Thoracic aorta (tissue), 2 donors: ENCODE results near the gene MYOD1. TPM values are rescaled to one million over a fixed set of nuclear protein-coding genes. Genes with fewer than 3 reads are reported as not detected.

Experiments
- ATAC-seq: fragments of 150-250 bp; one replicate; pipeline ENCODE4 v1.8.0; 2017; ENCODE audit warnings: low read depth; ENCODE audit not compliant: insufficient number of reproducible peaks, low FRiP score
- DNase-seq: peaks from one replicate; pipeline ENCODE4 v3.0.0-alpha.2; 2020; ENCODE audit warnings: low spot score
- H3K27ac ChIP-seq, 2 donors: fragments of 200-600 bp; sonication (generic); 1 replicate in 1 of 2; 2 replicates in 1 of 2; pipeline ENCODE4 v1.5.1; 2016; ENCODE audit warnings: mild to moderate bottlenecking in 2 of 2, moderate library complexity in 2 of 2
- H3K27me3 ChIP-seq: fragments of 200-600 bp; sonication (generic); replicated peaks from 2 replicates; pipeline ENCODE4 v1.6.0; 2016; ENCODE audit warnings: mild to moderate bottlenecking; ENCODE audit not compliant: insufficient read depth
- H3K36me3 ChIP-seq: fragments of 200-600 bp; sonication (generic); one replicate; pipeline ENCODE4 v1.5.1; 2016
- H3K4me1 ChIP-seq, 2 donors: fragments of 200-600 bp; sonication (generic); 1 replicate in 1 of 2; 2 replicates in 1 of 2; pipeline versions ENCODE4 v1.5.1 to v1.6.0; 2016; ENCODE audit warnings: low read depth in 2 of 2, mild to moderate bottlenecking in 1 of 2; ENCODE audit not compliant: control insufficient read depth in 1 of 2
- H3K4me3 ChIP-seq: fragments of 200-600 bp; sonication (generic); 2 replicates; pipeline ENCODE4 v1.5.1; 2016; ENCODE audit warnings: mild to moderate bottlenecking
- H3K9me3 ChIP-seq: fragments of 200-600 bp; sonication (generic); 2 replicates; pipeline ENCODE4 v1.5.1; 2016
- CTCF ChIP-seq: fragments of 200-600 bp; sonication (generic); IDR thresholded peaks from one replicate; pipeline ENCODE4 v1.5.1; 2019; ENCODE audit warnings: antibody characterized with exemption
- total RNA-seq, 2 donors: library from RNA; depleted of rRNA; stranded (reverse); fragments of >200 nt; gene quantifications; one replicate each; pipeline versions ENCODE4 v1.1.0 to v1.2.3, GENCODE V29; 2016

MYOD1 gene
- total RNA-seq, 2 donors from 2014 or later = not detected

- no peak for ATAC-seq
- Histone ChIP-seq H3K9me3 (no peaks in the 10 kb centered on the region), H3K27ac (no peak overlapping the region), H3K4me1 (no peaks in the 10 kb centered on the region), H3K27me3 (no peaks in the 10 kb centered on the region), H3K36me3 (no peaks in the 10 kb centered on the region), H3K4me3 (no peak overlapping the region)
- DNase-seq = no peak
- TF ChIP-seq CTCF = no peak
These were observed 48.5 kb downstream of the MYOD1 start for GRCh38 chr11:17767914-17768313.

GRCh38 chr11:17768547-17768946, 49.2 kb downstream of the MYOD1 start:
- TF ChIP-seq CTCF = no peak
- Histone ChIP-seq H3K27me3 (no peaks in the 10 kb centered on the region), H3K4me3 (no peak overlapping the region), H3K9me3 (no peaks in the 10 kb centered on the region), H3K36me3 (no peaks in the 10 kb centered on the region), H3K4me1 (no peaks in the 10 kb centered on the region), H3K27ac (no peak overlapping the region)
- ATAC-seq (no peak), DNase-seq (no peak)

GRCh38 chr11:17769218-17769617, 49.8 kb downstream of the MYOD1 start:
- DNase-seq (no peak), ATAC-seq (no peak)
- Histone ChIP-seq H3K9me3 (no peaks in the 10 kb centered on the region), H3K4me1 (no peaks in the 10 kb centered on the region), H3K36me3 (no peaks in the 10 kb centered on the region), H3K27me3 (no peaks in the 10 kb centered on the region), H3K27ac (no peak overlapping the region), H3K4me3 (no peak overlapping the region)
- no peak for TF ChIP-seq CTCF

- Histone ChIP-seq H3K27ac (no peak overlapping the region), H3K36me3 (no peaks in the 10 kb centered on the region), H3K4me3 (no peak overlapping the region), H3K27me3 (no peaks in the 10 kb centered on the region), H3K4me1 (no peaks in the 10 kb centered on the region), H3K9me3 (no peaks in the 10 kb centered on the region)
- no peak for DNase-seq
- TF ChIP-seq CTCF = no peak
- no peak for ATAC-seq
These were observed 50.8 kb downstream of the MYOD1 start for GRCh38 chr11:17770048-17770652.

- ATAC-seq (no peak), DNase-seq (no peak)
- Histone ChIP-seq H3K9me3 (no peaks in the 10 kb centered on the region), H3K27me3 (no peaks in the 10 kb centered on the region), H3K4me3 (no peak overlapping the region), H3K27ac (no peak overlapping the region), H3K4me1 (no peaks in the 10 kb centered on the region), H3K36me3 (no peaks in the 10 kb centered on the region)
- TF ChIP-seq CTCF = no peak
These were observed 51.5 kb downstream of the MYOD1 start for GRCh38 chr11:17770917-17771316.
